Testis (tissue), 2 donors: Measurements from ENCODE around the gene GNA12.

Source experiments
- CTCF ChIP-seq, 3 experiments: fragments of 450-650 bp in 2 of 3; fragments of 200-600 bp in 1 of 3; sonication (generic) in 1 of 3; IDR thresholded peaks; one replicate each; pipeline ENCODE4 v1.5.1; 2016 to 2019; ENCODE audit warnings: antibody characterized with exemption in 3 of 3, mild to moderate bottlenecking in 2 of 3, moderate library complexity in 1 of 3
- POLR2A ChIP-seq: fragments of 450-650 bp; IDR thresholded peaks from one replicate; pipeline ENCODE4 v1.6.1; 2017; ENCODE audit warnings: antibody characterized with exemption, mild to moderate bottlenecking, moderate library complexity

- TF ChIP-seq CTCF (IDR thresholded peaks at IDR 0.05) (no peak), POLR2A (no peak)
These were observed 35.9 kb upstream of the GNA12 start for GRCh38 chr7:2880051-2880450.
